ENCODE measurements around the gene ADRB1. TPM values are rescaled to one million over a fixed set of nuclear protein-coding genes. Genes with fewer than 3 reads are reported as not detected.

ADRB1 gene
- total and polyA plus RNA-seq, 4 donors = 0.12 to 0.19 TPM; not detected in 2

DNA sequence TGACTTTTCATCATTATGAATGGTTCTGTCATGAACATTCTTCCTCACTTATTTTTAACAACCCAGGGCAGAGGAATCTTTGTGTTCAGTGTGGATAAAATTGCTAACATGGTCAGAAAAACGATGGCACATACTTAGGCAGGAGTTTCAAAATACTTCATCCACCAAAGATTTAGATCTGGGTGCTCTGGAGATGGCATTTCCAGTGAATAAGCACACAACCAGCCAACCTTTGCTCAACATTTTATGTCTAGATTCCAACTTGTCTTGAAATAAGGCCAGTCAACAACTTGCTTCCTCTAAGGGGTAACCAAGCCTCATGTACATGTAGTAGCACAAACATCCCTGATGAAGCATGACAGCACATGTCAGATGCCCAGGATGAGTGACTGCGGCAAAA lies 33.4 kb upstream of the ADRB1 start:
- no peaks in the 10 kb centered on the region for H3K9me3 ChIP-seq (ENCODE audit: control insufficient read depth, low read length)
- H3K4me3 ChIP-seq (ENCODE audit: low read length in 2 of 2) = no peak overlapping the region
- no peaks in the 10 kb centered on the region for H3K36me3 ChIP-seq (ENCODE audit: control insufficient read depth in 1 of 2, insufficient read depth in 2 of 2, low read length in 1 of 2)
- 51 to 59% methylated on average over 2 of the region's 2 CpGs for WGBS, 2 donors
- ATAC-seq (ENCODE audit: low FRiP score) (no peak), DNase-seq (no peak)
- H3K27ac ChIP-seq (ENCODE audit: low read depth in 1 of 2, low read length in 2 of 2) = no peak overlapping the region
- H3K4me1 ChIP-seq (ENCODE audit: control insufficient read depth in 1 of 2, insufficient read depth in 2 of 2, low read length in 2 of 2) = no peaks in the 10 kb centered on the region
- H3K27me3 ChIP-seq (ENCODE audit: control insufficient read depth in 1 of 2, insufficient read depth in 2 of 2, low read length in 1 of 2) = no peaks in the 10 kb centered on the region
- intact Hi-C loops (cut with DNase I) = no loop called here

DNA sequence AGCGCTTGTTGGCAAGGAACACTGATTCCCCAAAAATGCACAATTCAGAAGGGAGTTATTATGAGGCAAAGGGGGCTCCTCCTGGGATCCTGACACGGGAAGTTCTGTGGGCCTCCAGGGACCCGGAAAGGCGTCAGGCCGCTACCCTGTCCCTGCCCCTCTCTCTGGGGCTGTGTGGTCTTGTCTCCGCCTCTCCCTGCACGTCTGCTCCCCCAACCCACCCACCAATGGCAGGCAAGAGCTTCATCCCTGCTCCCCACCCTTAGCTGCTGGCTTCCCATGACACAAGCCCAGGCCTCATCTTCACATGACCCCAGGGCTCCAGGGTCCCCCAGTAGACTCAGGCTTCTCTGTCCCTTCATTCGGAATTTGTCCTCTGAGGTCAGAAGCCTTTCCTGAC lies 31.0 kb upstream of the ADRB1 start:
- DNase-seq (no peak), ATAC-seq (ENCODE audit: low FRiP score) (no peak)
- no peaks in the 10 kb centered on the region for H3K36me3 ChIP-seq (ENCODE audit: control insufficient read depth in 1 of 2, insufficient read depth in 2 of 2, low read length in 1 of 2)
- WGBS, 2 donors = 75 to 81% methylated on average over 8 of the region's 8 CpGs
- intact Hi-C loops (cut with DNase I) = no loop called here
- H3K27me3 ChIP-seq (ENCODE audit: control insufficient read depth in 1 of 2, insufficient read depth in 2 of 2, low read length in 1 of 2) = no peaks in the 10 kb centered on the region
- no peaks in the 10 kb centered on the region for H3K9me3 ChIP-seq (ENCODE audit: control insufficient read depth, low read length)
- no peaks in the 10 kb centered on the region for H3K4me1 ChIP-seq (ENCODE audit: control insufficient read depth in 1 of 2, insufficient read depth in 2 of 2, low read length in 2 of 2)
- no peak overlapping the region for H3K27ac ChIP-seq (ENCODE audit: low read depth in 1 of 2, low read length in 2 of 2)
- H3K4me3 ChIP-seq (ENCODE audit: low read length in 2 of 2) = no peak overlapping the region

DNA sequence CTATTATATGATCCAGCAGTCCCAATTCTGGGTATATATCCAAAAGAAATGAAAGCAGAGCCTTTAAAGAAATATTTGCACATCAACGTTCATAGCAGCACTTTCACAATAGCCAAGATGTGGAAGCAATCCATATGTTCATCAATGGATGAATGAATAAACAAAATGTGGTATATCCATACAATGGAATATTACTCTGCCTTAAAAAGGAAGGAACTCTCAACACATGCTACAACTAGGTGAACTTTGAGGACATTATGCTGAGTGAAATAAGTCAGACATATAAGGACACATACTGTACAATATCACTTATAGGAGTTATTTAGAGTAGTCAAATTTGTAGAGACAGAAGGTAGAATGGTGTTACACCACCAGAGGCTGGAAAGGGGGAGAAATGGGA lies 28.0 kb upstream of the ADRB1 start:
- Histone ChIP-seq H3K4me3 (ENCODE audit: low read length in 2 of 2) (no peak overlapping the region), H3K27ac (ENCODE audit: low read depth in 1 of 2, low read length in 2 of 2) (no peak overlapping the region), H3K27me3 (ENCODE audit: control insufficient read depth in 1 of 2, insufficient read depth in 2 of 2, low read length in 1 of 2) (no peaks in the 10 kb centered on the region), H3K4me1 (ENCODE audit: control insufficient read depth in 1 of 2, insufficient read depth in 2 of 2, low read length in 2 of 2) (no peaks in the 10 kb centered on the region), H3K36me3 (ENCODE audit: control insufficient read depth in 1 of 2, insufficient read depth in 2 of 2, low read length in 1 of 2) (no peaks in the 10 kb centered on the region), H3K9me3 (ENCODE audit: control insufficient read depth, low read length) (no peaks in the 10 kb centered on the region)
- DNase-seq (no peak), ATAC-seq (ENCODE audit: low FRiP score) (no peak)
- intact Hi-C loops (cut with DNase I) = no loop called here
- WGBS, 2 donors = 0 to 32% methylated on average over 1 of the region's 1 CpG

DNA sequence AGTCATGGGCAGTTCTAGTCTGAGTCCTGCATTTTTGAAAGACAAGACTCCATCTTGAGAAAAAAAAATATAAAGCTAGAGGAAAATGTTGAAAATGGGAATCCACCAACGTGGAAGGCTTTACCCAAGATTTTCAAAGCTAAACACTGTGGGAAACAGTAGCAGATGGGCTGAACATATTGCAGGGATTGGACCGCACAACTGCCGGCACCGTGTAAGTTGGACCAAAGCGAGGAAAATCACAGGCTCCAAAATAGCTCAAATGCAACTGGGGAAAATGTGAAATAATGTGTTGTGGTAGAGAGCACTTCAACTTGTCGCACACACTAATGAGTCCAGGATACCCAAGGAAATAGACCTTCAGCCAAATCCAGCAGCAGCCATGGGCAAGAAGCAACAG lies 26.4 kb upstream of the ADRB1 start:
- intact Hi-C loops (cut with DNase I) = no loop called here
- Histone ChIP-seq H3K36me3 (ENCODE audit: control insufficient read depth in 1 of 2, insufficient read depth in 2 of 2, low read length in 1 of 2) (no peaks in the 10 kb centered on the region), H3K9me3 (ENCODE audit: control insufficient read depth, low read length) (no peaks in the 10 kb centered on the region), H3K4me1 (ENCODE audit: control insufficient read depth in 1 of 2, insufficient read depth in 2 of 2, low read length in 2 of 2) (peaks cover 0 to 3% of the 10 kb centered on the region in 2 donors), H3K27me3 (ENCODE audit: control insufficient read depth in 1 of 2, insufficient read depth in 2 of 2, low read length in 1 of 2) (no peaks in the 10 kb centered on the region), H3K4me3 (ENCODE audit: low read length in 2 of 2) (no peak overlapping the region), H3K27ac (ENCODE audit: low read depth in 1 of 2, low read length in 2 of 2) (no peak overlapping the region)
- DNase-seq (no peak), ATAC-seq (ENCODE audit: low FRiP score) (no peak)
- 68 to 77% methylated on average over 6 of the region's 6 CpGs for WGBS, 2 donors

DNA sequence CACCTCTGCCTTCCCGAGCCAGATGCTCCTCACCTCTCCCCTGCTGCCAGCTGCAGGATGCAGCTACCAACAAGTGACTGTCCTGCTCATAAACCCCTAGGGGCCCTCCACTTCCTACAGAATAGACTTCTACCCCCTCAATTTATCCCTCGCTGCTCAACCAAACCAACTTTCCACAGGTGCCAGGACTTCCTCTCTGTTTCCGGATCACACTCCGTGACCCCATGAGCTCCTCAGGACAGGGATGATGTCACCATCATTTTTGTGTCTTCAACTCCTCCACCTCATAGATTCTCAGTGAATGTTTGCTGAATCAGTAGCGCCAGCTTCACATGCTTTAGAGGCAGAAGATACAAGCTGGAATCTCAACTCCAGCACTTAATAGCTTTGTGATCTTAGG lies 25.8 kb upstream of the ADRB1 start:
- Histone ChIP-seq H3K4me3 (ENCODE audit: low read length in 2 of 2) (no peak overlapping the region), H3K4me1 (ENCODE audit: control insufficient read depth in 1 of 2, insufficient read depth in 2 of 2, low read length in 2 of 2) (peaks cover 0 to 3% of the 10 kb centered on the region in 2 donors), H3K27me3 (ENCODE audit: control insufficient read depth in 1 of 2, insufficient read depth in 2 of 2, low read length in 1 of 2) (no peaks in the 10 kb centered on the region), H3K9me3 (ENCODE audit: control insufficient read depth, low read length) (no peaks in the 10 kb centered on the region), H3K36me3 (ENCODE audit: control insufficient read depth in 1 of 2, insufficient read depth in 2 of 2, low read length in 1 of 2) (no peaks in the 10 kb centered on the region), H3K27ac (ENCODE audit: low read depth in 1 of 2, low read length in 2 of 2) (no peak overlapping the region)
- ATAC-seq (ENCODE audit: low FRiP score) = no peak
- 48 to 68% methylated on average over 5 of the region's 5 CpGs for WGBS, 2 donors
- intact Hi-C loops (cut with DNase I) = no loop called here
- DNase-seq = no peak

DNA sequence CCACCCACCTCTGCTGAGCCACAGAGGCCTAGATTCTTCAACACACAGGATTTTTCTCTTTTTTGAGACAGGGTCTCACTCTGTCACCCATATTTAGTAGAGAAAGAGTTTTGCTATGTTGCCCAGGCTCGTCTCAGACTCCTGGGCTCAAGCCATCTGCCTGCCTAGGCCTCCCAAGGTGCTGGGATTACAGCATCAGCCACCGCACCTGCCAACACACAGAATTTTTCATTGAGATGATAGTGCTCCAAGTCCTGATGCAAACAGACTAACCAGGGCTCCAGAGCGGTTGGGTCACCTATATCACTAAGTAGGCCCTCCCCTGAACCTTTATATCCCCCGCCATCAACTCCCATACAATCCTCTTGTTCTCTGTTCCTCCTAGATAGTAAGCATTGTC lies 24.4 kb upstream of the ADRB1 start:
- no peaks in the 10 kb centered on the region for H3K36me3 ChIP-seq (ENCODE audit: control insufficient read depth in 1 of 2, insufficient read depth in 2 of 2, low read length in 1 of 2)
- H3K9me3 ChIP-seq (ENCODE audit: control insufficient read depth, low read length) = no peaks in the 10 kb centered on the region
- H3K4me3 ChIP-seq (ENCODE audit: low read length in 2 of 2) = no peak overlapping the region
- DNase-seq (no peak), ATAC-seq (ENCODE audit: low FRiP score) (no peak)
- no peaks in the 10 kb centered on the region for H3K27me3 ChIP-seq (ENCODE audit: control insufficient read depth in 1 of 2, insufficient read depth in 2 of 2, low read length in 1 of 2)
- intact Hi-C loops (cut with DNase I) = no loop called here
- WGBS, 2 donors = 95 to 96% methylated on average over 4 of the region's 4 CpGs
- no peak overlapping the region for H3K27ac ChIP-seq (ENCODE audit: low read depth in 1 of 2, low read length in 2 of 2)
- peaks cover 0 to 4% of the 10 kb centered on the region in 2 donors for H3K4me1 ChIP-seq (ENCODE audit: control insufficient read depth in 1 of 2, insufficient read depth in 2 of 2, low read length in 2 of 2)

DNA sequence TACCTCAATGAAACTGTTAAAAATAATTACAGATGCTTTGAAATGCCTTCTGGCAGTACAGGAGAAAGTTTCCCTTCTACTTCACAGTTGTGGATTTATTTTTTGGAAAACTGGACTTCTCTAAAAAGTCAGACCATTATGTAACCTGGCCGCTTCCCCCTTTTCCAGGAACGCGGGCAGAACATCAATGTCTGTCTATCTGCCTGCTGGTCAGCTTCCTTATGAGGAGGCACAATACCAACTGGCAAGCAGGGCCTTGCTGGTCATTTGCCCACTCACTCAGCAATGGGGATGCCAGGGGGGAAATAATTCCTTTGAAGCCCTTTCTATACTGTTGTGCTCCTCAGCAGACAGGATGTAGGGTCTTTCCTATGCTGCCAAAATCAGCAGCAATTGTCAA lies 22.5 kb upstream of the ADRB1 start:
- no peaks in the 10 kb centered on the region for H3K27me3 ChIP-seq (ENCODE audit: control insufficient read depth in 1 of 2, insufficient read depth in 2 of 2, low read length in 1 of 2)
- no peaks in the 10 kb centered on the region for H3K36me3 ChIP-seq (ENCODE audit: control insufficient read depth in 1 of 2, insufficient read depth in 2 of 2, low read length in 1 of 2)
- peaks cover 0 to 4% of the 10 kb centered on the region in 2 donors for H3K4me1 ChIP-seq (ENCODE audit: control insufficient read depth in 1 of 2, insufficient read depth in 2 of 2, low read length in 2 of 2)
- no peaks in the 10 kb centered on the region for H3K9me3 ChIP-seq (ENCODE audit: control insufficient read depth, low read length)
- no peak overlapping the region for H3K4me3 ChIP-seq (ENCODE audit: low read length in 2 of 2)
- intact Hi-C loops (cut with DNase I) = no loop called here
- no peak for ATAC-seq (ENCODE audit: low FRiP score)
- no peak overlapping the region for H3K27ac ChIP-seq (ENCODE audit: low read depth in 1 of 2, low read length in 2 of 2)
- DNase-seq = no peak
- WGBS, 2 donors = 61% methylated on average over 3 of the region's 3 CpGs

DNA sequence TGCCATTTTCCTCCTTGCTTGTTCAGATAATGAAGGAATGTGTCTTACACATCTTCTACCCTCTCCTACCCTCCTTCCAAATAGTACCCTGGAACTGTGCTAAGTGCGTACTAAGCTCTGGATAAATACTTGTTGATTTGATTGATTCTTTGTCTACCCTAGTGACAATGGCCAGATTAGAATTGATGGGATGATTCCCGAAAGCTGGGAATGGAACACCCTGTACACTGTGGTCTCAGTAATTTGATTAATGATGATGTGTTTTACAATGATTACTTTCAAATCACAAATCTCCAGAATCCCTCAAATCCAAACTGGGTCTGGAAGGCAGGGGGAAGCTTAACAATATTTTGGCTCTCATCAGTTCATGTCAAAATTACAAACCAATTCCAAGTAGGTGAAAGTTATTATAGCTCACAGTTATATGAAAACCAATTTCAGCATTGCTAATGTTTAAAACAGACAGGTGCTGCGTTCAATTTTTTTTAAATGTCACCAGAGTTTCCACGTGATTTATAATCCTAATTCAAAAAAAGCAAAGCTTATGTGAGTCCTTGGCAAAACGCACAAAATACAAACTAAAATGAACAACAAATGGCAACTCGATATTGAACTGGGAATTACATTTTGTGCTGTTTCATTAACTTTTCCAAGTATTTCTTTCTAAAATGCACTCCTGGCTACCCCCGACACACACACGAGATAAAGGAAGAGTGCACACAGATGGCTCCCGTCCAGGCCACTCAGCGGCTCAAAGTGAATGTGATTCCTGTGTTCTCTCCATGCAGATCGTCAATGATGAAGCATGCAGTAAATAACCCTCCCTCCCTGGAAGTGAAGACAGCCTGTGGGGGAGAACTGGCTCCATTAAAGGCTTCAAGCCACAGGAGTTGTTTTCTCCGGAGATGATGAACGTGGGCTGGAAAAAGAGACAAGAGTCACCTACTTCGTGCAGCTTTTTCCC lies 21.7 kb upstream of the ADRB1 start:
- intact Hi-C loops (cut with DNase I) = no loop called here
- no peak for ATAC-seq (ENCODE audit: low FRiP score)
- H3K27ac ChIP-seq (ENCODE audit: low read depth in 1 of 2, low read length in 2 of 2) = no peak overlapping the region

More for the DNA sequence above, 21.7 kb upstream of the ADRB1 start:
- H3K36me3 ChIP-seq (ENCODE audit: control insufficient read depth in 1 of 2, insufficient read depth in 2 of 2, low read length in 1 of 2) = no peaks in the 10 kb centered on the region
- H3K9me3 ChIP-seq (ENCODE audit: control insufficient read depth, low read length) = no peaks in the 10 kb centered on the region
- H3K4me3 ChIP-seq (ENCODE audit: low read length in 2 of 2) = no peak overlapping the region
- 51 to 60% methylated on average over 14 of the region's 14 CpGs for WGBS, 2 donors
- H3K4me1 ChIP-seq (ENCODE audit: control insufficient read depth in 1 of 2, insufficient read depth in 2 of 2, low read length in 2 of 2) = peaks cover 0 to 4% of the 10 kb centered on the region in 2 donors
- no peaks in the 10 kb centered on the region for H3K27me3 ChIP-seq (ENCODE audit: control insufficient read depth in 1 of 2, insufficient read depth in 2 of 2, low read length in 1 of 2)
- DNase-seq = no peak
